Gastrocnemius medialis (tissue), 4 donors: ENCODE results near the gene TAL2.

Experiments used
- POLR2A ChIP-seq, 2 donors: fragments of 450-650 bp; IDR thresholded peaks; one replicate each; pipeline ENCODE4 v1.6.1; 2017; ENCODE audit warnings: antibody characterized with exemption in 2 of 2, mild to moderate bottlenecking in 2 of 2, moderate library complexity in 2 of 2
- TF ChIP-seq, protein P1 (sequence below), 5 experiments: fragments of 450-650 bp in 3 of 5; fragments of 200-600 bp in 2 of 5; sonication (generic) in 2 of 5; IDR thresholded peaks in 4 of 5; conservative IDR thresholded peaks in 1 of 5; 1 replicate in 4 of 5; 2 replicates in 1 of 5; pipeline ENCODE4 v1.5.1; 2016 to 2019; ENCODE audit warnings: antibody characterized with exemption in 5 of 5, mild to moderate bottlenecking in 3 of 5, moderate library complexity in 3 of 5

DNA sequence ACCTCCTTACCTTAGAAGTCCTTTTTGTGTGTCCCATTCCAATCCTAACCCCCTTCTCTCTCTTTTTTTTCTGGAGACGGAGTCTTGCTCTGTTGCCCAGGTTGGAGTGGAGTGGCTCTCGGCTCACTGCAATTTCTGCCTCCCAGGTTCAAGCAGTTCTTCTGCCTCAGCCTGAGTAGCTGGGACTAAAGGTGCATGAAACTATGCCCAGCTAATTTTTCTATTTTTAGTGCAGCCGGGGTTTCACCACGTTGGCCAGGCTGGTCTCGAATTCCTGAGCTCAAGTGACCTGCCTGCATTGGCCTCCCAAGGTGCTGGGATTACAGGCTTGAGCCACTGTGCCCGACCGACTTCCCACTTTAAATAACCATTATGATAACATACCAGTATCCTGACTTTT lies 49.6 kb downstream of the TAL2 start:
- TF ChIP-seq, protein P1, sequence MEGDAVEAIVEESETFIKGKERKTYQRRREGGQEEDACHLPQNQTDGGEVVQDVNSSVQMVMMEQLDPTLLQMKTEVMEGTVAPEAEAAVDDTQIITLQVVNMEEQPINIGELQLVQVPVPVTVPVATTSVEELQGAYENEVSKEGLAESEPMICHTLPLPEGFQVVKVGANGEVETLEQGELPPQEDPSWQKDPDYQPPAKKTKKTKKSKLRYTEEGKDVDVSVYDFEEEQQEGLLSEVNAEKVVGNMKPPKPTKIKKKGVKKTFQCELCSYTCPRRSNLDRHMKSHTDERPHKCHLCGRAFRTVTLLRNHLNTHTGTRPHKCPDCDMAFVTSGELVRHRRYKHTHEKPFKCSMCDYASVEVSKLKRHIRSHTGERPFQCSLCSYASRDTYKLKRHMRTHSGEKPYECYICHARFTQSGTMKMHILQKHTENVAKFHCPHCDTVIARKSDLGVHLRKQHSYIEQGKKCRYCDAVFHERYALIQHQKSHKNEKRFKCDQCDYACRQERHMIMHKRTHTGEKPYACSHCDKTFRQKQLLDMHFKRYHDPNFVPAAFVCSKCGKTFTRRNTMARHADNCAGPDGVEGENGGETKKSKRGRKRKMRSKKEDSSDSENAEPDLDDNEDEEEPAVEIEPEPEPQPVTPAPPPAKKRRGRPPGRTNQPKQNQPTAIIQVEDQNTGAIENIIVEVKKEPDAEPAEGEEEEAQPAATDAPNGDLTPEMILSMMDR (IDR thresholded peaks at IDR 0.05 in 4 of 5, conservative IDR thresholded peaks at IDR 0.05 in 1 of 5), result no peak
- TF ChIP-seq POLR2A (IDR thresholded peaks at IDR 0.05), result peak; percentile 8 to 68
